Stomach (tissue), 4 donors: Measurements from ENCODE around the gene RPL10.
"Not testable (repeated sequence)": the region's sequence is repeated elsewhere in the genome, so short reads cannot be mapped to it uniquely, and the experiment has no call there.

Experiments used
- CTCF ChIP-seq, 7 experiments: fragments of 450-650 bp in 4 of 7; fragments of 200-600 bp in 3 of 7; sonication (generic) in 3 of 7; IDR thresholded peaks; one replicate each; pipeline ENCODE4 v1.5.1; 2016 to 2019; ENCODE audit warnings: antibody characterized with exemption in 7 of 7, control low read depth in 2 of 7, mild to moderate bottlenecking in 1 of 7
- EP300 ChIP-seq: sonication (generic); formaldehyde crosslinking; IDR thresholded peaks from one replicate; pipeline ENCODE4 v1.6.1; 2017; ENCODE audit warnings: antibody characterized with exemption
- POLR2A ChIP-seq, 4 donors: fragments of 450-650 bp; IDR thresholded peaks; one replicate each; pipeline ENCODE4 v1.6.1; 2016; ENCODE audit warnings: antibody characterized with exemption in 4 of 4, control low read depth in 2 of 4, mild to moderate bottlenecking in 1 of 4, moderate library complexity in 1 of 4
- POLR2AphosphoS5 ChIP-seq, 3 donors: sonication (generic); formaldehyde crosslinking; IDR thresholded peaks; one replicate each; pipeline ENCODE4 v1.6.1; 2016; ENCODE audit warnings: antibody characterized with exemption in 3 of 3

GRCh38 chrX:154400369-154400817 lies 2.2 kb downstream of the RPL10 start:
- not testable (repeated sequence) for TF ChIP-seq CTCF (IDR thresholded peaks at IDR 0.05); POLR2AphosphoS5 (IDR thresholded peaks at IDR 0.05); EP300; POLR2A (IDR thresholded peaks at IDR 0.05)
